DMS153 treated with DMSO at 0.1 percent for 48 hours (cell line): ENCODE data around the gene RFX8.
"Not testable (repeated sequence)": the region's sequence is repeated elsewhere in the genome, so short reads cannot be mapped to it uniquely, and the experiment has no call there.

Source experiments
- DNase-seq: peaks from one replicate; lab custom pipeline; 2025; ENCODE audit not compliant: unreplicated experiment; lab: John Stamatoyannopoulos, UW

RFX8 gene

GRCh38 chr2:101474731-101475384 is at the start of gene RFX8:
TSS of gene RFX8 (minus strand) at chr2:101475112. CDS start at chr2:101466848, 8,264 bp downstream.
- no peak for DNase-seq

GRCh38 chr2:101521487-101521886 is 46.6 kb upstream of the RFX8 start:
- DNase-seq = no peak

- DNase-seq = no peak
Observed at GRCh38 chr2:101520246-101520645, 45.3 kb upstream of the RFX8 start.

GRCh38 chr2:101518578-101519492 is 43.9 kb upstream of the RFX8 start:
- peak; percentile 33 for DNase-seq

GRCh38 chr2:101517758-101518271 is 42.9 kb upstream of the RFX8 start:
- DNase-seq = no peak

GRCh38 chr2:101516823-101517690 is 42.1 kb upstream of the RFX8 start:
- DNase-seq = no peak

GRCh38 chr2:101516349-101516748 is 41.4 kb upstream of the RFX8 start:
- no peak for DNase-seq

GRCh38 chr2:101515477-101515876 is 40.6 kb upstream of the RFX8 start:
- no peak for DNase-seq

- no peak for DNase-seq
Observed at GRCh38 chr2:101512993-101513392, 38.1 kb upstream of the RFX8 start.

GRCh38 chr2:101511381-101511780 is 36.5 kb upstream of the RFX8 start:
- DNase-seq = no peak

GRCh38 chr2:101509499-101510284 is 34.8 kb upstream of the RFX8 start:
- no peak for DNase-seq

GRCh38 chr2:101508636-101509035 is 33.7 kb upstream of the RFX8 start:
- DNase-seq = no peak

GRCh38 chr2:101505276-101505675 is 30.4 kb upstream of the RFX8 start:
- not testable (repeated sequence) for DNase-seq

GRCh38 chr2:101504744-101505143 is 29.8 kb upstream of the RFX8 start:
- DNase-seq = not testable (repeated sequence)

- DNase-seq = no peak
Observed at GRCh38 chr2:101502095-101502494, 27.2 kb upstream of the RFX8 start.

GRCh38 chr2:101501443-101501842 is 26.5 kb upstream of the RFX8 start:
- no peak for DNase-seq

- DNase-seq = no peak
Observed at GRCh38 chr2:101500860-101501259, 25.9 kb upstream of the RFX8 start.

GRCh38 chr2:101500180-101500579 is 25.3 kb upstream of the RFX8 start:
- DNase-seq = no peak

- no peak for DNase-seq
Observed at GRCh38 chr2:101496279-101496678, 21.4 kb upstream of the RFX8 start.

GRCh38 chr2:101492936-101493473 is 18.1 kb upstream of the RFX8 start:
- no peak for DNase-seq
